Measurements from ENCODE around the gene CCDC34.

The CCDC34 gene

GRCh38 chr11:27392278-27393114 lies 29.5 kb upstream of the CCDC34 start:
- DNase-seq (ENCODE audit: low spot score): no peak

- DNase-seq (ENCODE audit: low spot score): peak; percentile 10
Observed at GRCh38 chr11:27391331-27392015, 28.5 kb upstream of the CCDC34 start.

GRCh38 chr11:27390318-27391295 lies 27.6 kb upstream of the CCDC34 start:
- DNase-seq (ENCODE audit: low spot score): no peak

GRCh38 chr11:27388869-27389268 lies 25.9 kb upstream of the CCDC34 start:
- no peak for DNase-seq (ENCODE audit: low spot score)

GRCh38 chr11:27388001-27388400 lies 25.0 kb upstream of the CCDC34 start:
- no peak for DNase-seq (ENCODE audit: low spot score)

- no peak for DNase-seq (ENCODE audit: low spot score)
Observed at GRCh38 chr11:27387362-27387761, 24.3 kb upstream of the CCDC34 start.

GRCh38 chr11:27386181-27386845 lies 23.3 kb upstream of the CCDC34 start:
- DNase-seq (ENCODE audit: low spot score): no peak

- DNase-seq (ENCODE audit: low spot score): no peak
Observed at GRCh38 chr11:27385245-27385644, 22.2 kb upstream of the CCDC34 start.

GRCh38 chr11:27384227-27384626 lies 21.2 kb upstream of the CCDC34 start:
- no peak for DNase-seq (ENCODE audit: low spot score)

GRCh38 chr11:27383645-27384044 lies 20.6 kb upstream of the CCDC34 start:
- DNase-seq (ENCODE audit: low spot score): no peak

- no peak for DNase-seq (ENCODE audit: low spot score)
Observed at GRCh38 chr11:27381238-27381666, 18.2 kb upstream of the CCDC34 start.

- DNase-seq (ENCODE audit: low spot score): no peak
Observed at GRCh38 chr11:27380771-27381170, 17.8 kb upstream of the CCDC34 start.

GRCh38 chr11:27379449-27379848 lies 16.4 kb upstream of the CCDC34 start:
- no peak for DNase-seq (ENCODE audit: low spot score)

GRCh38 chr11:27375370-27375769 lies 12.4 kb upstream of the CCDC34 start:
- no peak for DNase-seq (ENCODE audit: low spot score)

- no peak for DNase-seq (ENCODE audit: low spot score)
Observed at GRCh38 chr11:27373856-27374602, 11.0 kb upstream of the CCDC34 start.

- no peak for DNase-seq (ENCODE audit: low spot score)
Observed at GRCh38 chr11:27373392-27373791, 10.4 kb upstream of the CCDC34 start.

GRCh38 chr11:27372164-27372563 lies 9.1 kb upstream of the CCDC34 start:
- DNase-seq (ENCODE audit: low spot score): no peak

- DNase-seq (ENCODE audit: low spot score): no peak
Observed at GRCh38 chr11:27371489-27371888, 8.5 kb upstream of the CCDC34 start.

GRCh38 chr11:27370374-27370773 lies 7.4 kb upstream of the CCDC34 start:
- no peak for DNase-seq (ENCODE audit: low spot score)

- no peak for DNase-seq (ENCODE audit: low spot score)
Observed at GRCh38 chr11:27367881-27368280, 4.9 kb upstream of the CCDC34 start.

- peak; percentile 3 for DNase-seq (ENCODE audit: low spot score)
Observed at GRCh38 chr11:27363576-27364117, 632 bp upstream of the CCDC34 start.
